Keratinocyte (primary cell): ENCODE data around the gene FUT8.

ENCODE experiments used
- EZH2 ChIP-seq: IDR thresholded peaks from one replicate; pipeline ENCODE4 v1.6.1; 2012; ENCODE audit warnings: inconsistent platforms, mild to moderate bottlenecking, low read length, moderate library complexity
- TF ChIP-seq, protein P1 (sequence below), 3 experiments: IDR thresholded peaks in 1 of 3; conservative IDR thresholded peaks in 1 of 3; optimal IDR thresholded peaks in 1 of 3; 2 replicates in 2 of 3; 3 replicates in 1 of 3; pipeline versions ENCODE3 to v1.5.1; 2011; ENCODE audit warnings: low read length in 3 of 3, mild to moderate bottlenecking in 3 of 3, moderate library complexity in 2 of 3, control low read depth in 1 of 3, inconsistent platforms in 1 of 3; ENCODE audit not compliant: insufficient read depth in 2 of 3; ENCODE audit errors: extremely low read depth in 1 of 3

DNA sequence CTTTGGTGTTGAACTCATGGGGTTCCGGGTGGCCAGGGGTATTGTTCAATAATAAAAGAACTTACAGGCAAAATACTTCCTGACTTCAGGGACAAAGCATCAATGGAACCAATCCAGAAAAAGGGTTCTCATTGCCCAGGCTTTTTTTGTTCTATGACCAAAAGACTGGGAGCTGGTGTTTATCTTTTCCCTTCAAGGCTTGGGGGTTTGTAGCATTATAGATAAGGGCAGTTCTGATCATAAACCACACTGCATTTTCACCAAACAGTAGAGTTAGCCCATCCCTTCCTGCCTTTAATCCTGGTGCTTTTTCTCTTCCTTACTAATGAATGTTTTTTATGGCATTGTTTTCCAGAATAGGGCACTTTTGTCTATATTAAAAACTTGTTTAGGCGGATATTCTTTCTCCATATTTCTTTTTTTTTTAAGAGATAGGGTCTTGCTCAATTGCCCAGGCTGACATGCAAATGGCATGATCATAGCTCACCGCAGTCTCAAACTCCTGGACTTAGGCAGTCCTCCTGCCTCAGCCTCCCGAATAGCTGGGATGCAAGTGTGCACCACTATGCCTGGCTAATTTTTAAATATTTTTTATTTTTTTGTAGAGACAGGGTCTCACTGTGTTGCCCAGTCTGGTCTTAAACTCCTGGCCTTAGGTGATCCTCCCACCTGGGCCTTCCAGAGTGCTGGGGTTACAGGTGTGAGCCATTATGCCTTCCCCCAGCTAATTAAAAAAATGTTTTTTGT lies 9.7 kb downstream of the FUT8 start:
- TF ChIP-seq, protein P1, sequence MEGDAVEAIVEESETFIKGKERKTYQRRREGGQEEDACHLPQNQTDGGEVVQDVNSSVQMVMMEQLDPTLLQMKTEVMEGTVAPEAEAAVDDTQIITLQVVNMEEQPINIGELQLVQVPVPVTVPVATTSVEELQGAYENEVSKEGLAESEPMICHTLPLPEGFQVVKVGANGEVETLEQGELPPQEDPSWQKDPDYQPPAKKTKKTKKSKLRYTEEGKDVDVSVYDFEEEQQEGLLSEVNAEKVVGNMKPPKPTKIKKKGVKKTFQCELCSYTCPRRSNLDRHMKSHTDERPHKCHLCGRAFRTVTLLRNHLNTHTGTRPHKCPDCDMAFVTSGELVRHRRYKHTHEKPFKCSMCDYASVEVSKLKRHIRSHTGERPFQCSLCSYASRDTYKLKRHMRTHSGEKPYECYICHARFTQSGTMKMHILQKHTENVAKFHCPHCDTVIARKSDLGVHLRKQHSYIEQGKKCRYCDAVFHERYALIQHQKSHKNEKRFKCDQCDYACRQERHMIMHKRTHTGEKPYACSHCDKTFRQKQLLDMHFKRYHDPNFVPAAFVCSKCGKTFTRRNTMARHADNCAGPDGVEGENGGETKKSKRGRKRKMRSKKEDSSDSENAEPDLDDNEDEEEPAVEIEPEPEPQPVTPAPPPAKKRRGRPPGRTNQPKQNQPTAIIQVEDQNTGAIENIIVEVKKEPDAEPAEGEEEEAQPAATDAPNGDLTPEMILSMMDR (optimal IDR thresholded peaks at IDR 0.05 in 1 of 3, IDR thresholded peaks at IDR 0.05 in 1 of 3, conservative IDR thresholded peaks at IDR 0.05 in 1 of 3; ENCODE audit: extremely low read depth in 1 of 3, insufficient read depth in 2 of 3, low read length in 3 of 3) = no peak
- TF ChIP-seq EZH2 = no peak
